ENCODE results near the gene GALNT16.

GALNT16 gene

GRCh38 chr14:69344171-69344570, 84.2 kb downstream of the GALNT16 start:
- Mint-ChIP-seq H3K4me1 (ENCODE audit: low read depth) (no peaks in the 10 kb centered on the region), H3K27ac (no peak overlapping the region), H3K9me3 (no peaks in the 10 kb centered on the region), H3K27me3 (peaks cover 4% of the 10 kb centered on the region), H3K4me3 (no peak overlapping the region), H3K36me3 (ENCODE audit: low read depth) (no peaks in the 10 kb centered on the region)
- DNase-seq = no peak

GRCh38 chr14:69345402-69345801, 85.4 kb downstream of the GALNT16 start:
- DNase-seq = no peak
- Mint-ChIP-seq H3K4me3 (no peak overlapping the region), H3K27ac (no peak overlapping the region)

GRCh38 chr14:69346710-69347109, 86.8 kb downstream of the GALNT16 start:
- Mint-ChIP-seq H3K4me3 (no peak overlapping the region), H3K27me3 (peaks cover 5% of the 10 kb centered on the region), H3K36me3 (ENCODE audit: low read depth) (no peaks in the 10 kb centered on the region), H3K27ac (no peak overlapping the region), H3K4me1 (ENCODE audit: low read depth) (no peaks in the 10 kb centered on the region), H3K9me3 (no peaks in the 10 kb centered on the region)
- no peak for DNase-seq

More at GRCh38 chr14:69345402-69345801, 85.4 kb downstream of the GALNT16 start:
- Mint-ChIP-seq H3K36me3 (ENCODE audit: low read depth) (no peaks in the 10 kb centered on the region), H3K4me1 (ENCODE audit: low read depth) (no peaks in the 10 kb centered on the region), H3K9me3 (no peaks in the 10 kb centered on the region), H3K27me3 (peaks cover 8% of the 10 kb centered on the region)

GRCh38 chr14:69349091-69349777, 89.3 kb downstream of the GALNT16 start:
- DNase-seq = no peak
- H3K4me3 Mint-ChIP-seq = no peak overlapping the region
- H3K9me3 Mint-ChIP-seq = no peaks in the 10 kb centered on the region
- H3K27ac Mint-ChIP-seq = no peak overlapping the region
- H3K4me1 Mint-ChIP-seq (ENCODE audit: low read depth) = peaks cover 6% of the 10 kb centered on the region
- H3K27me3 Mint-ChIP-seq = peaks cover 5% of the 10 kb centered on the region
- no peaks in the 10 kb centered on the region for H3K36me3 Mint-ChIP-seq (ENCODE audit: low read depth)

- H3K9me3 Mint-ChIP-seq = no peaks in the 10 kb centered on the region
- peaks cover 18% of the 10 kb centered on the region for H3K4me1 Mint-ChIP-seq (ENCODE audit: low read depth)
- no peak for DNase-seq
- no peak overlapping the region for H3K4me3 Mint-ChIP-seq
- H3K36me3 Mint-ChIP-seq (ENCODE audit: low read depth) = no peaks in the 10 kb centered on the region
- peaks cover 5% of the 10 kb centered on the region for H3K27me3 Mint-ChIP-seq
- no peak overlapping the region for H3K27ac Mint-ChIP-seq
These were observed 90.9 kb downstream of the GALNT16 start for GRCh38 chr14:69350892-69351291.

- Mint-ChIP-seq H3K4me1 (ENCODE audit: low read depth) (peaks cover 18% of the 10 kb centered on the region), H3K36me3 (ENCODE audit: low read depth) (no peaks in the 10 kb centered on the region), H3K9me3 (no peaks in the 10 kb centered on the region), H3K27me3 (peaks cover 5% of the 10 kb centered on the region), H3K4me3 (no peak overlapping the region), H3K27ac (no peak overlapping the region)
- DNase-seq = no peak
These were observed 91.4 kb downstream of the GALNT16 start for GRCh38 chr14:69351385-69351784.

- Mint-ChIP-seq H3K27me3 (peaks cover 5% of the 10 kb centered on the region), H3K4me1 (ENCODE audit: low read depth) (peaks cover 18% of the 10 kb centered on the region), H3K4me3 (no peak overlapping the region), H3K9me3 (no peaks in the 10 kb centered on the region), H3K36me3 (ENCODE audit: low read depth) (no peaks in the 10 kb centered on the region), H3K27ac (no peak overlapping the region)
- no peak for DNase-seq
These were observed 92.0 kb downstream of the GALNT16 start for GRCh38 chr14:69351911-69352310.

GRCh38 chr14:69353168-69353567, 93.2 kb downstream of the GALNT16 start:
- no peak for DNase-seq
- no peak overlapping the region for H3K27ac Mint-ChIP-seq
- no peaks in the 10 kb centered on the region for H3K36me3 Mint-ChIP-seq (ENCODE audit: low read depth)
- no peak overlapping the region for H3K4me3 Mint-ChIP-seq
- peaks cover 5% of the 10 kb centered on the region for H3K27me3 Mint-ChIP-seq
- H3K9me3 Mint-ChIP-seq = no peaks in the 10 kb centered on the region
- H3K4me1 Mint-ChIP-seq (ENCODE audit: low read depth) = peaks cover 24% of the 10 kb centered on the region

GRCh38 chr14:69354383-69355153, 94.6 kb downstream of the GALNT16 start:
- Mint-ChIP-seq H3K4me3 (peak overlapping the region; percentile 53), H3K27me3 (peaks cover under 1% of the 10 kb centered on the region), H3K36me3 (ENCODE audit: low read depth) (no peaks in the 10 kb centered on the region), H3K9me3 (no peaks in the 10 kb centered on the region), H3K4me1 (ENCODE audit: low read depth) (peaks cover 36% of the 10 kb centered on the region), H3K27ac (peak overlapping the region; percentile 88)
- DNase-seq = peak; percentile 75

- H3K4me3 Mint-ChIP-seq = no peak overlapping the region
- H3K4me1 Mint-ChIP-seq (ENCODE audit: low read depth) = peaks cover 36% of the 10 kb centered on the region
- no peaks in the 10 kb centered on the region for H3K27me3 Mint-ChIP-seq
- H3K27ac Mint-ChIP-seq = peak overlapping the region; percentile 88
- no peak for DNase-seq
- H3K9me3 Mint-ChIP-seq = no peaks in the 10 kb centered on the region
- H3K36me3 Mint-ChIP-seq (ENCODE audit: low read depth) = no peaks in the 10 kb centered on the region
These were observed 95.2 kb downstream of the GALNT16 start for GRCh38 chr14:69355154-69355597.

- no peak overlapping the region for H3K27ac Mint-ChIP-seq
These were observed 95.8 kb downstream of the GALNT16 start for GRCh38 chr14:69355607-69356281.

GRCh38 chr14:69356903-69357543, 97.1 kb downstream of the GALNT16 start:
- Mint-ChIP-seq H3K9me3 (no peaks in the 10 kb centered on the region), H3K4me3 (no peak overlapping the region), H3K4me1 (ENCODE audit: low read depth) (peaks cover 36% of the 10 kb centered on the region), H3K36me3 (ENCODE audit: low read depth) (no peaks in the 10 kb centered on the region), H3K27me3 (no peaks in the 10 kb centered on the region), H3K27ac (no peak overlapping the region)
- no peak for DNase-seq

More at GRCh38 chr14:69355607-69356281, 95.8 kb downstream of the GALNT16 start:
- DNase-seq = no peak
- Mint-ChIP-seq H3K4me1 (ENCODE audit: low read depth) (peaks cover 36% of the 10 kb centered on the region), H3K4me3 (no peak overlapping the region), H3K27me3 (no peaks in the 10 kb centered on the region), H3K36me3 (ENCODE audit: low read depth) (no peaks in the 10 kb centered on the region), H3K9me3 (no peaks in the 10 kb centered on the region)

GRCh38 chr14:69357544-69358200, 97.7 kb downstream of the GALNT16 start:
- Mint-ChIP-seq H3K4me3 (no peak overlapping the region), H3K4me1 (ENCODE audit: low read depth) (peaks cover 36% of the 10 kb centered on the region), H3K9me3 (no peaks in the 10 kb centered on the region), H3K36me3 (ENCODE audit: low read depth) (no peaks in the 10 kb centered on the region), H3K27ac (peak overlapping the region; percentile 6), H3K27me3 (no peaks in the 10 kb centered on the region)
- DNase-seq = no peak

Measured in activated T-cell treated with anti-CD3 and anti-CD28 coated beads, Interleukin-2, amount 50 U/mL, for 24 hours (primary cell).